ENCODE results near the gene ZNF718. TPM values are rescaled to one million over a fixed set of nuclear protein-coding genes. Genes with fewer than 3 reads are reported as not detected.
A peak's percentile ranks its signal among the peaks of the same experiment; 100 is the strongest.
"Not testable (repeated sequence)": the region's sequence is repeated elsewhere in the genome, so short reads cannot be mapped to it uniquely, and the experiment has no call there.

ZNF718 gene
- total RNA-seq, 1 donor, result 5.8 TPM

GRCh38 chr4:121408-122084, 2.8 kb upstream of the ZNF718 start:
- Histone ChIP-seq H3K9me3 (ENCODE audit: low read depth, low read length) (no peaks in the 10 kb centered on the region), H3K36me3 (ENCODE audit: insufficient read depth, low read length) (no peaks in the 10 kb centered on the region), H3K79me2 (ENCODE audit: insufficient read depth, low read length) (peaks cover 20% of the 10 kb centered on the region), H3K4me3 (ENCODE audit: insufficient read depth, low read length) (no peak overlapping the region), H2AFZ (ENCODE audit: low read length) (no peak overlapping the region), H4K20me1 (ENCODE audit: insufficient read depth, low read length) (no peaks in the 10 kb centered on the region), H3K4me1 (ENCODE audit: insufficient read depth, low read length) (peaks cover 6% of the 10 kb centered on the region), H3K27ac (ENCODE audit: low read depth, low read length) (no peak overlapping the region), H3K4me2 (ENCODE audit: insufficient read depth, low read length) (no peak overlapping the region), H3K27me3 (ENCODE audit: insufficient read depth, low read length) (no peaks in the 10 kb centered on the region)
- DNase-seq (ENCODE audit: insufficient read length, low spot score, missing footprints), result no peak
- no peak for TF ChIP-seq CTCF (IDR thresholded peaks at IDR 0.05; ENCODE audit: extremely low read depth, low read depth, low read length)

- H4K20me1 ChIP-seq (ENCODE audit: insufficient read depth, low read length); H3K27me3 ChIP-seq (ENCODE audit: insufficient read depth, low read length); H3K36me3 ChIP-seq (ENCODE audit: insufficient read depth, low read length); H3K9me3 ChIP-seq (ENCODE audit: low read depth, low read length); DNase-seq (ENCODE audit: insufficient read length, low spot score, missing footprints); H3K4me1 ChIP-seq (ENCODE audit: insufficient read depth, low read length); H3K27ac ChIP-seq (ENCODE audit: low read depth, low read length): not testable (repeated sequence)
- Histone ChIP-seq H2AFZ (ENCODE audit: low read length) (peak overlapping the region; percentile 97), H3K4me3 (ENCODE audit: insufficient read depth, low read length) (peak overlapping the region; percentile 83), H3K79me2 (ENCODE audit: insufficient read depth, low read length) (peaks cover 31% of the 10 kb centered on the region), H3K4me2 (ENCODE audit: insufficient read depth, low read length) (peak overlapping the region; percentile 89)
Observed at GRCh38 chr4:123922-124274, 403 bp upstream of the ZNF718 start.

GRCh38 chr4:125091-125771, 930 bp downstream of the ZNF718 start:
- H3K4me2 ChIP-seq (ENCODE audit: insufficient read depth, low read length), result peak overlapping the region; percentile 89
- no peaks in the 10 kb centered on the region for H3K9me3 ChIP-seq (ENCODE audit: low read depth, low read length)
- H3K4me3 ChIP-seq (ENCODE audit: insufficient read depth, low read length), result peak overlapping the region; percentile 83
- peaks cover 6% of the 10 kb centered on the region for H3K4me1 ChIP-seq (ENCODE audit: insufficient read depth, low read length)
- peak; percentile 65 for DNase-seq (ENCODE audit: insufficient read length, low spot score, missing footprints)
- peaks cover 34% of the 10 kb centered on the region for H3K79me2 ChIP-seq (ENCODE audit: insufficient read depth, low read length)
- H3K27me3 ChIP-seq (ENCODE audit: insufficient read depth, low read length), result no peaks in the 10 kb centered on the region
- no peaks in the 10 kb centered on the region for H3K36me3 ChIP-seq (ENCODE audit: insufficient read depth, low read length)
- peak overlapping the region; percentile 67 for H3K27ac ChIP-seq (ENCODE audit: low read depth, low read length)
- no peak for TF ChIP-seq CTCF (IDR thresholded peaks at IDR 0.05; ENCODE audit: extremely low read depth, low read depth, low read length)
- H2AFZ ChIP-seq (ENCODE audit: low read length), result peak overlapping the region; percentile 97
- H4K20me1 ChIP-seq (ENCODE audit: insufficient read depth, low read length), result no peaks in the 10 kb centered on the region

- Histone ChIP-seq H3K27me3 (ENCODE audit: insufficient read depth, low read length) (no peaks in the 10 kb centered on the region), H3K4me3 (ENCODE audit: insufficient read depth, low read length) (peak overlapping the region; percentile 83), H3K4me2 (ENCODE audit: insufficient read depth, low read length) (peak overlapping the region; percentile 89), H3K79me2 (ENCODE audit: insufficient read depth, low read length) (peaks cover 34% of the 10 kb centered on the region), H3K9me3 (ENCODE audit: low read depth, low read length) (no peaks in the 10 kb centered on the region), H2AFZ (ENCODE audit: low read length) (peak overlapping the region; percentile 97), H3K27ac (ENCODE audit: low read depth, low read length) (no peak overlapping the region), H4K20me1 (ENCODE audit: insufficient read depth, low read length) (no peaks in the 10 kb centered on the region), H3K4me1 (ENCODE audit: insufficient read depth, low read length) (peaks cover 6% of the 10 kb centered on the region), H3K36me3 (ENCODE audit: insufficient read depth, low read length) (no peaks in the 10 kb centered on the region)
- DNase-seq (ENCODE audit: insufficient read length, low spot score, missing footprints), result peak; percentile 26
- no peak for TF ChIP-seq CTCF (IDR thresholded peaks at IDR 0.05; ENCODE audit: extremely low read depth, low read depth, low read length)
Observed at GRCh38 chr4:125833-126232, 1.5 kb downstream of the ZNF718 start.
